CD8-positive, alpha-beta memory T cell (primary cell): Measurements from ENCODE around the gene EPHA2. TPM values are rescaled to one million over a fixed set of nuclear protein-coding genes. Genes with fewer than 3 reads are reported as not detected.
"Not testable (repeated sequence)": the region's sequence is repeated elsewhere in the genome, so short reads cannot be mapped to it uniquely, and the experiment has no call there.

Source experiments
- CTCF ChIA-PET: fragments of 350-600 bp; sonication (Branson Sonifier 250); formaldehyde crosslinking; loops from one replicate; lab custom pipeline; 2021; ENCODE audit warnings: antibody characterized with exemption; lab: Charles Lee
- POLR2A ChIA-PET: fragments of 350-600 bp; sonication (Branson Sonifier 250); formaldehyde crosslinking; loops from one replicate; lab custom pipeline; 2021; ENCODE audit warnings: antibody characterized with exemption; lab: Charles Lee
- DNase-seq, 5 donors: peaks; one replicate each; pipeline versions ENCODE4 v3.0.0 to v3.0.0-alpha.2; 2020 to 2022; ENCODE audit warnings: mixed read lengths in 1 of 5
- H3K27ac ChIP-seq: one replicate; pipeline ENCODE4 v1.7.0; 2013; ENCODE audit warnings: low read depth, mild to moderate bottlenecking, low read length, moderate library complexity
- H3K27me3 ChIP-seq: 2 replicates; pipeline ENCODE4 v1.7.0; 2013; ENCODE audit warnings: low read length, mild to moderate bottlenecking; ENCODE audit not compliant: insufficient read depth, poor library complexity, severe bottlenecking
- H3K36me3 ChIP-seq: 2 replicates; pipeline ENCODE4 v1.7.0; 2013; ENCODE audit warnings: mild to moderate bottlenecking, low read length, moderate library complexity; ENCODE audit not compliant: insufficient read depth
- H3K4me1 ChIP-seq: 2 replicates; pipeline ENCODE4 v1.7.0; 2013; ENCODE audit warnings: mild to moderate bottlenecking, low read length, moderate library complexity; ENCODE audit not compliant: insufficient read depth
- H3K4me3 ChIP-seq: 2 replicates; pipeline ENCODE4 v1.7.0; 2013; ENCODE audit warnings: mild to moderate bottlenecking, low read length
- H3K9me3 ChIP-seq: 2 replicates; pipeline ENCODE4 v1.7.0; 2013; ENCODE audit warnings: mild to moderate bottlenecking, low read length
- H3K27ac Mint-ChIP-seq, 8 donors: one replicate each; pipeline ENCODE4 v1.8.0; 2020 to 2021; ENCODE audit warnings: mixed read lengths in 8 of 8, mild to moderate bottlenecking in 6 of 8, inconsistent platforms in 3 of 8, moderate library complexity in 3 of 8
- H3K27me3 Mint-ChIP-seq, 2 donors: one replicate each; pipeline ENCODE4 v1.8.0; 2020 to 2021; ENCODE audit warnings: mixed read lengths in 2 of 2, mild to moderate bottlenecking in 1 of 2, moderate library complexity in 1 of 2
- H3K36me3 Mint-ChIP-seq, 3 donors: one replicate each; pipeline ENCODE4 v1.8.0; 2020 to 2021; ENCODE audit warnings: mixed read lengths in 3 of 3, inconsistent platforms in 1 of 3, mild to moderate bottlenecking in 1 of 3
- H3K4me1 Mint-ChIP-seq, 3 donors: one replicate each; pipeline ENCODE4 v1.8.0; 2020 to 2021; ENCODE audit warnings: mixed read lengths in 3 of 3, inconsistent platforms in 1 of 3, mild to moderate bottlenecking in 1 of 3
- H3K4me3 Mint-ChIP-seq, 7 donors: one replicate each; pipeline ENCODE4 v1.8.0; 2020 to 2021; ENCODE audit warnings: mixed read lengths in 7 of 7, mild to moderate bottlenecking in 6 of 7, moderate library complexity in 4 of 7, inconsistent platforms in 2 of 7
- H3K9me3 Mint-ChIP-seq, 5 donors: one replicate each; pipeline ENCODE4 v1.8.0; 2020 to 2022; ENCODE audit warnings: mixed read lengths in 5 of 5, mild to moderate bottlenecking in 3 of 5, moderate library complexity in 2 of 5, inconsistent platforms in 1 of 5
- polyA plus RNA-seq: library from polyadenylated mRNA; unstranded; fragments of 300-500 nt; fragmentation: Illumina TruSeq; gene quantifications from one replicate; pipeline ENCODE4 v1.2.3, GENCODE V29; 2021
- total RNA-seq, 2 experiments: library from RNA; stranded (reverse); gene quantifications; one replicate each; pipeline ENCODE4 v1.2.3, GENCODE V29; 2021

Gene EPHA2
- total and polyA plus RNA-seq, 3 experiments from 2014 or later: not detected

DNA sequence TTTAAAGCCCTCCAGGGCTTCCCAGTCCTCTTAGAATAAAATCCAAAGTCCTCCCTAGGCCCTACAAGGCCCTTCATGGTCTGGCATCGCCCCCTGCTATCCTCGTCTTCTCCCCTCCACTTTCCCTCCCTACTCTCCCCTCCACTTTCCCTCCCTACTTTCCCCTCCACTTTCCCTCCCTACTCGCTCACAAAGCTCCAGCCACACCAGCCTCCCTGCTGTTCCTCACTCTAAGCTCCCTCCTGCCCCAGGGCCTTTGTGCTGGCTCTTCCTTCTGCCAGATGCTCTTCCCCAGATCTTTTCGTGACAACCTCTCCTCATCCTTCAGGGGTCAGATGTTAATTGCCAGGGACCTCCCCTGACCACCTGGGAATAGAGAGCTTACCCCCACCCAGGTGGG lies 43.8 kb upstream of the EPHA2 start:
- POLR2A ChIA-PET: interaction anchor here (0.6 kb wide), 1 partner anchor 38 kb away, joined by 5 read pairs; no protein-coding TSS in a partner anchor
- H3K27me3 ChIP-seq: no peaks in the 10 kb centered on the region
- DNase-seq: no peak
- Mint-ChIP-seq H3K9me3 (no peaks in the 10 kb centered on the region), H3K4me3 (no peak overlapping the region), H3K27me3 (no peaks in the 10 kb centered on the region), H3K4me1 (peaks cover 4 to 11% (median 11%) of the 10 kb centered on the region in 3 donors), H3K36me3 (peaks cover 0 to 31% (median 15%) of the 10 kb centered on the region in 3 donors), H3K27ac (peak overlapping the region in 3 of 8 donors; percentile 25 to 87 (median 68))
- H3K4me3 ChIP-seq: no peak overlapping the region
- no peak overlapping the region for H3K27ac ChIP-seq
- CTCF ChIA-PET: interaction anchor here (0.7 to 2.4 kb wide), 5 partner anchors 13 to 444 kb away, joined by 3 to 7 read pairs (median 3); no protein-coding TSS in a partner anchor
- peaks cover 4% of the 10 kb centered on the region for H3K36me3 ChIP-seq
- H3K4me1 ChIP-seq: no peaks in the 10 kb centered on the region
- H3K9me3 ChIP-seq: no peaks in the 10 kb centered on the region

- Histone ChIP-seq H3K36me3 (peaks cover 4% of the 10 kb centered on the region), H3K4me1 (no peaks in the 10 kb centered on the region), H3K27me3 (no peaks in the 10 kb centered on the region), H3K4me3 (no peak overlapping the region), H3K27ac (no peak overlapping the region), H3K9me3 (no peaks in the 10 kb centered on the region)
- no peak for DNase-seq
- Mint-ChIP-seq H3K4me1 (peaks cover 2 to 11% (median 11%) of the 10 kb centered on the region in 3 donors), H3K9me3 (no peaks in the 10 kb centered on the region), H3K27ac (peak overlapping the region in 4 of 8 donors; percentile 25 to 87 (median 62)), H3K36me3 (peaks cover 0 to 31% (median 14%) of the 10 kb centered on the region in 3 donors), H3K4me3 (no peak overlapping the region), H3K27me3 (no peaks in the 10 kb centered on the region)
- ChIA-PET POLR2A (no interaction called here), CTCF (interaction anchor here (1.4 to 2.4 kb wide), 3 partner anchors 12 to 120 kb away, joined by 3 to 7 read pairs (median 5); no protein-coding TSS in a partner anchor)
Measured at GRCh38 chr1:16199157-16199501, 43.3 kb upstream of the EPHA2 start.

- H3K36me3 Mint-ChIP-seq: peaks cover 0 to 28% (median 11%) of the 10 kb centered on the region in 3 donors
- DNase-seq: no peak
- Histone ChIP-seq H3K27me3 (no peaks in the 10 kb centered on the region), H3K4me1 (no peaks in the 10 kb centered on the region), H3K9me3 (no peaks in the 10 kb centered on the region), H3K4me3 (no peak overlapping the region), H3K27ac (no peak overlapping the region), H3K36me3 (peaks cover 2% of the 10 kb centered on the region)
- no peaks in the 10 kb centered on the region for H3K9me3 Mint-ChIP-seq
- peak overlapping the region in 4 of 8 donors; percentile 40 to 74 (median 45) for H3K27ac Mint-ChIP-seq
- H3K4me3 Mint-ChIP-seq: no peak overlapping the region
- peaks cover 2 to 9% (median 8%) of the 10 kb centered on the region in 3 donors for H3K4me1 Mint-ChIP-seq
- ChIA-PET CTCF (interaction anchor here (1.4 to 2.4 kb wide), 3 partner anchors 12 to 120 kb away, joined by 3 to 7 read pairs (median 5); no protein-coding TSS in a partner anchor), POLR2A (no interaction called here)
- no peaks in the 10 kb centered on the region for H3K27me3 Mint-ChIP-seq
Measured at GRCh38 chr1:16198444-16199156, 42.7 kb upstream of the EPHA2 start.

DNA sequence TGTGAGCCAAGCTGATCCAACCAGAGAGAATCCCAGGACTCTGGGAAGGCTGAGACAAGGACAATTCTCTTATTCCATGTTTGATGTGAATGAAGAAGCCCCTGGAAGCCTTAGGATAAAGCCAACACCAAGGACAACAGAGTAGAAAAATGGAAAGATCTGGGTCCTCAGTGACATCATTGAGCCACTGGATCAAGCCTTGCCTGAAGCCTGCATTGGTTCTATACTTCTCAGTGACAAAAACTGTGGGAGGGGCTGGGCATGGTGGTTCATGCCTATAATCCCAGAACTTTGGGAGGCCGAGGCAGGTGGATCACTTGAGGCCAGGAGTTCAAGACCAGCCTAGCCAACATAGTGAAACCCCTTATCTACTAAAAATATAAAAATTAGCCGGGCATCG lies 41.0 kb upstream of the EPHA2 start:
- H3K36me3 Mint-ChIP-seq: peaks cover 0 to 18% (median 3%) of the 10 kb centered on the region in 3 donors
- POLR2A ChIA-PET: no interaction called here

GRCh38 chr1:16196139-16196538 lies 40.3 kb upstream of the EPHA2 start:
- POLR2A ChIA-PET, H3K4me3 Mint-ChIP-seq, H3K4me1 ChIP-seq, H3K27me3 ChIP-seq, DNase-seq, H3K4me3 ChIP-seq, H3K36me3 ChIP-seq, H3K27me3 Mint-ChIP-seq, H3K27ac ChIP-seq, H3K9me3 Mint-ChIP-seq, CTCF ChIA-PET, H3K9me3 ChIP-seq, H3K4me1 Mint-ChIP-seq: not testable (repeated sequence)
- Mint-ChIP-seq H3K36me3 (peaks cover 0 to 13% (median 3%) of the 10 kb centered on the region in 3 donors), H3K27ac (peak overlapping the region in 4 of 8 donors; percentile 0 to 81 (median 40))

More for the DNA sequence above, 41.0 kb upstream of the EPHA2 start:
- peaks cover 0 to 1% of the 10 kb centered on the region in 2 donors for H3K27me3 Mint-ChIP-seq
- Histone ChIP-seq H3K9me3 (no peaks in the 10 kb centered on the region), H3K4me1 (no peaks in the 10 kb centered on the region), H3K4me3 (no peak overlapping the region), H3K36me3 (no peaks in the 10 kb centered on the region), H3K27me3 (no peaks in the 10 kb centered on the region), H3K27ac (no peak overlapping the region)
- no peak overlapping the region for H3K27ac Mint-ChIP-seq
- no peak overlapping the region for H3K4me3 Mint-ChIP-seq
- no peaks in the 10 kb centered on the region for H3K9me3 Mint-ChIP-seq
- no peak for DNase-seq
- H3K4me1 Mint-ChIP-seq: peaks cover 0 to 2% (median 1%) of the 10 kb centered on the region in 3 donors
- CTCF ChIA-PET: no interaction called here

DNA sequence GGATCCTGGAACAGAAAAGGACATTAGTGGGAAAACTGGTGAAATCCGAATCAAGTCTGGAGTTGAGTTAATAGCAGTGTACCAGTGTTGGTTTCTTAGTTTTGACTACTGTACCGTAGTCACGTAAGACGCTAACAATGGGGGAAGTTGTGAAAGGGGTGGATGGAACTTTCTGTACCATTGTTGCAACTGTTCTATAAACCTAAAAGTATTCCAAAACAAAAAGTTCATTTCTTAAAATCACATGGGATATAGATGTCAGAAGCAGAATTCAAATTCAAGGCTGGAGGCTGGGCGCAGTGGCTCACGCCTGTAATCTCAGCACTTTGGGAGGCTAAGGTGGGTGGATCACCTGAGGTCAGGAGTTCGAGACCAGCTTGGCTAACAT lies 39.6 kb upstream of the EPHA2 start:
- peaks cover 0 to 11% (median 3%) of the 10 kb centered on the region in 3 donors for H3K36me3 Mint-ChIP-seq
- DNase-seq: no peak

DNA sequence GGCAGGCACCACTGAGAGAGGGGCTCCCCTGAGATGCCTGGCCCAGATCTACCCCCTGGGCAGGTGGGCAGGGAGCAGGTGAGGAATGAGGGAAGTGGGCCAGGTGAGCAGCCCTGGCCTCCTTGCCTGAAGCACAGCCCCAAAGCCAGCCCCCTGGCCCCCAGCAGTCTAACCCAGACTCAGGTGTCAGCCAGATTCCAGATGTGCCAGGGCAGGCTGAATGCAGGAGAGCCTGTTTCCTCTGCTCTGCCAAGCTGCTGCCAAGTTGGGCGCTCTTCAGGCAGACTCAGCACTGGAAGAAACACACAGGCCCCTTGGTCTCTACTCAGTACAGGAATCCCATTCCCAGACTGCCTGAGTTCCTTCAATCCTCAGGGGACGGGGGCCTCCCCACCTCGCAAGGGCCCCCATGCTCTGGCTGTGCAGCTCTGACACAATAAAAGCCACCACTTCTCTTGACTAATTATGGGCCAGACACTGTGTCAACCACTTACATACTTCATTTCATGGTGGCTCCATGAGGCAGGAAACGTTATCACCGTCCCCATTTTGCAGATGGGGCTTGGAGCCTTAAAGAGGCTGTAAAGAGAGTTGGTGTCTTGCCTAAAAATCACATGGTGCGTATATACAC lies 36.2 kb upstream of the EPHA2 start:
- Mint-ChIP-seq H3K27me3 (peaks cover 3 to 13% of the 10 kb centered on the region in 2 donors), H3K4me1 (peaks cover 1 to 5% (median 4%) of the 10 kb centered on the region in 3 donors), H3K4me3 (no peak overlapping the region), H3K36me3 (no peaks in the 10 kb centered on the region), H3K9me3 (no peaks in the 10 kb centered on the region), H3K27ac (no peak overlapping the region)
- no peak for DNase-seq
- no peak overlapping the region for H3K27ac ChIP-seq
- H3K36me3 ChIP-seq: no peaks in the 10 kb centered on the region
- POLR2A ChIA-PET: no interaction called here
- CTCF ChIA-PET: interaction anchor here (8.7 kb wide), 1 partner anchor 111 kb away, joined by 196 read pairs; no protein-coding TSS in a partner anchor
- no peaks in the 10 kb centered on the region for H3K27me3 ChIP-seq
- no peaks in the 10 kb centered on the region for H3K9me3 ChIP-seq
- no peak overlapping the region for H3K4me3 ChIP-seq
- no peaks in the 10 kb centered on the region for H3K4me1 ChIP-seq

More for the DNA sequence above, 39.6 kb upstream of the EPHA2 start:
- Mint-ChIP-seq H3K9me3 (no peaks in the 10 kb centered on the region), H3K27ac (no peak overlapping the region), H3K27me3 (peaks cover under 1 to 1% of the 10 kb centered on the region in 2 donors), H3K4me3 (no peak overlapping the region), H3K4me1 (peaks cover 0 to 2% (median 1%) of the 10 kb centered on the region in 3 donors)
- Histone ChIP-seq H3K36me3 (no peaks in the 10 kb centered on the region), H3K4me1 (no peaks in the 10 kb centered on the region), H3K4me3 (no peak overlapping the region), H3K27ac (no peak overlapping the region), H3K27me3 (no peaks in the 10 kb centered on the region), H3K9me3 (no peaks in the 10 kb centered on the region)
- POLR2A ChIA-PET: no interaction called here
- CTCF ChIA-PET: no interaction called here

DNA sequence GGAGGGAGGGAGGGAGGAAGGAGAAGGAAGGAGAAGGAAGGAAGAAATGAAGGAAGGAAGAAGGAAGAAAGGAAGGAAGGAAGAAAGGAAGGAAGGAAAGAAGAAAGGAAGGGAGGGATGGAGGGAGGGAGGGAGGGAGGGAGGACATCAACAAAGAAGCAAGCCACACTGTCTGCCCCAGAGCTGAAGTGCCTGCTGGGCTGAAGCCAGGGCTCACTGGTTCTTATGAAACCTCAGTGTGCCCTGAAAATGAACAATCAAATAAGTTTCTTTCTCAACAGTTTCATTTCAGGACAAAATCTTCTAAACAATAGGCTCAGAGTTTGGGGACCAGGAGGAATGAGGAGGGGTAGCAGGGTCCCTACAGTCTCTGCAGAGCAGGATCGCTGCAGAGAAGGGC lies 35.4 kb upstream of the EPHA2 start:
- no peaks in the 10 kb centered on the region for H3K9me3 ChIP-seq
- peaks cover 0 to 5% (median 4%) of the 10 kb centered on the region in 3 donors for H3K4me1 Mint-ChIP-seq
- H3K27me3 ChIP-seq: no peaks in the 10 kb centered on the region
- no peak overlapping the region for H3K27ac Mint-ChIP-seq
- H3K27me3 Mint-ChIP-seq: peaks cover 3 to 13% of the 10 kb centered on the region in 2 donors
- no peaks in the 10 kb centered on the region for H3K36me3 Mint-ChIP-seq
- DNase-seq: no peak
- H3K9me3 Mint-ChIP-seq: no peaks in the 10 kb centered on the region
- H3K4me1 ChIP-seq: no peaks in the 10 kb centered on the region
- H3K27ac ChIP-seq: no peak overlapping the region
- no peaks in the 10 kb centered on the region for H3K36me3 ChIP-seq
- ChIA-PET CTCF (interaction anchor here (8.7 kb wide), 1 partner anchor 111 kb away, joined by 196 read pairs; no protein-coding TSS in a partner anchor), POLR2A (no interaction called here)
- H3K4me3 Mint-ChIP-seq: no peak overlapping the region
- no peak overlapping the region for H3K4me3 ChIP-seq
